Measurements from ENCODE around the gene SCIN.
"Not testable (repeated sequence)": the region's sequence is repeated elsewhere in the genome, so short reads cannot be mapped to it uniquely, and the experiment has no call there.

SCIN gene

GRCh38 chr7:12647364-12648219 lies 77.1 kb downstream of the SCIN start:
- peak; percentile 88 for DNase-seq (ENCODE audit: low read depth)

- no peak for DNase-seq (ENCODE audit: low read depth)
These were observed 78.3 kb downstream of the SCIN start for GRCh38 chr7:12648704-12649261.

GRCh38 chr7:12649348-12649747 lies 78.8 kb downstream of the SCIN start:
- no peak for DNase-seq (ENCODE audit: low read depth)

- DNase-seq (ENCODE audit: low read depth) = no peak
These were observed 79.6 kb downstream of the SCIN start for GRCh38 chr7:12650080-12650479.

GRCh38 chr7:12653110-12653509 lies 82.6 kb downstream of the SCIN start:
- DNase-seq (ENCODE audit: low read depth) = no peak

GRCh38 chr7:12653518-12653917 lies 83.0 kb downstream of the SCIN start:
- no peak for DNase-seq (ENCODE audit: low read depth)

GRCh38 chr7:12655161-12655560 lies 84.6 kb downstream of the SCIN start:
- peak; percentile 58 for DNase-seq (ENCODE audit: low read depth)

GRCh38 chr7:12660423-12660822 lies 89.9 kb downstream of the SCIN start:
- peak; percentile 100 for DNase-seq (ENCODE audit: low read depth)

GRCh38 chr7:12660986-12661385 lies 90.5 kb downstream of the SCIN start:
- DNase-seq (ENCODE audit: low read depth) = not testable (repeated sequence)

- no peak for DNase-seq (ENCODE audit: low read depth)
These were observed 91.1 kb downstream of the SCIN start for GRCh38 chr7:12661581-12661980.

- DNase-seq (ENCODE audit: low read depth) = no peak
These were observed 99.6 kb downstream of the SCIN start for GRCh38 chr7:12670000-12670729.

- no peak for DNase-seq (ENCODE audit: low read depth)
These were observed 100.4 kb downstream of the SCIN start for GRCh38 chr7:12670743-12671520.

GRCh38 chr7:12673436-12673835 lies 102.9 kb downstream of the SCIN start:
- DNase-seq (ENCODE audit: low read depth) = not testable (repeated sequence)

- DNase-seq (ENCODE audit: low read depth) = no peak
These were observed 103.5 kb downstream of the SCIN start for GRCh38 chr7:12674053-12674452.

- DNase-seq (ENCODE audit: low read depth) = no peak
These were observed 104.3 kb downstream of the SCIN start for GRCh38 chr7:12674861-12675260.

GRCh38 chr7:12683678-12684585 lies 113.4 kb downstream of the SCIN start:
- no peak for DNase-seq (ENCODE audit: low read depth)

GRCh38 chr7:12684733-12685132 lies 114.2 kb downstream of the SCIN start:
- DNase-seq (ENCODE audit: low read depth) = no peak

GRCh38 chr7:12685550-12685949 lies 115.0 kb downstream of the SCIN start:
- DNase-seq (ENCODE audit: low read depth) = no peak

GRCh38 chr7:12686234-12686890 lies 115.8 kb downstream of the SCIN start:
- DNase-seq (ENCODE audit: low read depth) = peak; percentile 100

GRCh38 chr7:12686891-12687717 lies 116.6 kb downstream of the SCIN start, which contains the start of gene ARL4A:
TSS of gene ARL4A (plus strand) at chr7:12687633. CDS start at chr7:12688255, 622 bp downstream.
- DNase-seq (ENCODE audit: low read depth) = peak; percentile 100

Data from HS-5 (cell line).